ENCODE results near the gene TPP2.

The TPP2 gene

GRCh38 chr13:102593466-102593865 lies 3.3 kb upstream of the TPP2 start:
- no peak for FAIRE-seq
- DNase-seq (ENCODE audit: low spot score): no peak

DNA sequence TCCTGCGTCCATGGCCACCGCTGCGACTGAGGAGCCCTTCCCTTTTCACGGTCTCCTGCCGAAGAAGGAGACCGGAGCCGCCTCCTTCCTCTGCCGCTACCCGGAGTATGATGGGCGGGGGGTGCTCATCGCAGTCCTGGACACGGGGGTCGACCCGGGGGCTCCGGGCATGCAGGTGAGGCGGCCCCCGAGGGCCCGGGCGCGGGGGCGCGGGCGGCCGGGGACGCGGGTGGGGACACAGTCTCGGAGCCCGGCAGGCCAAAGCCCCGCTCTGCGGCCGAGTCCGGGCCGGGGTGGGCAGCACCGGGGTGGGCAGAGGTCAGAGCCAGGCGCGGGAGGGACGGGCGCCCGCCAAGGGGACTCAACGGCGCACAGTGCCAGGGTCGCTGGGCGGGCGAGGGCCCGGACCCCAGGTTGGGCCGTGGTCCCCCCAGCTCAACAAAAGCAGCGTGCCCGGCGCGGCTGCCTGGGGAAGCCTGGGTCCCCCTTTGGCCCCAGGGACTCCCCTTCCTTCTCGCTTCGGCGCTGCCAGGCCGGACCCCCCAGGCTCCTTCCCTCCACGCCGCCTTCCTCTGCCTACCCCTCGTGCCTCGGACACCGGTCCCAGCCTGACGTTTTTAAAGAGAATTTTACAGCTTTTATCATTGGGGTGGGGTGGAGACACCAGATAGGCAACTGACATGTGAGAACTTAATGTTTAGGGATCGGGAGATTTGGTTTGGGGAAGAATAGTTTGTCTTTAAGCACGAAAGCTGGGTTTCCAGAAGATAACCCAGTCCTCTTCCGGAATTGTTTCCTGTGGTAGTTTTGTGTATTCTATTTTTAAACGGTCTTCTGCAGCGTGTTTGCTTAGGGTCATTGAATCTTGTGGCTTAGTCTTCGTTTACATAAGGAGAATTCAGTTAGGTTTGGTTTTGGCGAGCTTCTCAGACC lies 509 bp downstream of the TPP2 start:
- DNase-seq (ENCODE audit: low spot score) (no peak), FAIRE-seq (no peak)

DNA sequence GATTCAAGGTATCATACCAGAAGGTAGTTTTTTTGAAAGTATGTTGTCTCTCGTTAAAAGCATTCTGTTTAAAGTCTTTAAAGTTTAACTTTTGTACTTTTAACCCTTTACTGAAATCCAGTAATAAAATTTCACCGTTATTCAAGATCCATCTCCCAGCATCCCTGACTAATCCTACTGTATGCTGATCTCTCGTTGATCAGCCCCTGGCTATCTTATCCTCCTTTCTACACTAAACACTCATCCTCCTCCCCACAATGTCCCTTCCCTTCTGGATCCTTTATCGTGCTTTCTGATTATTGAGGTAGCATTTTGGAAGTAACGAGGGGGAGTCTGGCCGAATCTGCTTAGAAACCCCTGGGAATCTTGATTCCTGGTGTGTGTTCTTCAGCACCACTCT lies 1.3 kb downstream of the TPP2 start:
- FAIRE-seq: no peak
- no peak for DNase-seq (ENCODE audit: low spot score)

GRCh38 chr13:102599426-102600012 lies 2.7 kb downstream of the TPP2 start:
- no peak for FAIRE-seq
- DNase-seq (ENCODE audit: low spot score): no peak

DNA sequence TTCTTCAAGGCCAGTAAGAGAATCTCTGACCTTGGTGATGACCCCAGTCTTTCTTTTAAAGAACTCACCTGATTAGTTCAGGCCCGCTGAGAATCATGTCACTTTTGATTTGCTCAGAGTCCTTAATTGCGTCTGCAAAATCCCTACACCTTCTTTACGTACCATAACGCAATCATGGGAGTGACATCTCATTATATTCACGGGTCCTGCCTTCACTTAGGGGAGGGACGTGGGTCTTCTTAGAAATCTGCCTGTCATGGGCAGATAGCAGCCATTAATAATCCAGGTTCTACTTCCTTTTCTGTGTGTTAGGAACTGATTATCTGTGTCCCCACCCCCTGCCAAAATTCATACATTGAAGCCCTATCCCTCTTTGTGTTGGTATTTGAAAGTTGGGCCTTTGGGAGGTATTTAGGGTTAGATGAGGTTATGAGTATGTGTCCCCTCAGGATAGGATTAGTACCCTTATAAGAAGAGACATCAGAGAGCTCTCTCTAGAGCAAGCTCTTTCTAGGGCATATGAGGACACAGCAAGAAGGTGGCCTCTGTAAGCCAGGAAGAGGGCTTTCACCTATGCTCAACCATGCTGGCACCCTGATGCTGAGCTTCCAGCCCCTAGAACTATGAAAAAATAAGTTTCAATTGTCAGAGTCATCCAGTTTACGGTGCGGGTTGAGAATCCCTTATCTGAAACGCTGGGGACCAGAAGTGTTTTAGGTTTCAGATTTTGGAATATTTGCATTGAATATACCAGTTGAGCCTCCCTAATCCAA lies 9.9 kb downstream of the TPP2 start:
- no peak for DNase-seq (ENCODE audit: low spot score)
- no peak for FAIRE-seq

- DNase-seq (ENCODE audit: low spot score) (no peak), FAIRE-seq (no peak)
Observed at GRCh38 chr13:102608974-102609373, 12.2 kb downstream of the TPP2 start.

DNA sequence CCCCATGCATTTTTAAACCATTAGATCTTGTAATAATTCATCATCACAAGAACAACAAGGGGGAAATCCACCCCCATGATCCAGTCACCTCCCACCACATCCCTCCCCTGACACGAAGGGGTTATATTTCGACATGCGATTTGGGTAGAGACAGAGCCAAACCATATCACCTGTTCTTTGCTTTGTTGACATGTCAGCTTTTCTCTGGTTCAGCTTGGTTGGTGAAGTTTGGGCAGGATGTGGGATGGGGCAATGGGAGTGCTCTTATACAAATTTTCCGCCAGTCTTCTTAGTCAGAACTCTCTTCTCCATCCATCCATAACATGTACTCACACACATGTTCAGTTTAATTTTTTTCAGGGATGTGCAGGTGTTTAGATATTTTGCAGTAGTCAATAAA lies 12.9 kb downstream of the TPP2 start:
- no peak for FAIRE-seq
- DNase-seq (ENCODE audit: low spot score): no peak

DNA sequence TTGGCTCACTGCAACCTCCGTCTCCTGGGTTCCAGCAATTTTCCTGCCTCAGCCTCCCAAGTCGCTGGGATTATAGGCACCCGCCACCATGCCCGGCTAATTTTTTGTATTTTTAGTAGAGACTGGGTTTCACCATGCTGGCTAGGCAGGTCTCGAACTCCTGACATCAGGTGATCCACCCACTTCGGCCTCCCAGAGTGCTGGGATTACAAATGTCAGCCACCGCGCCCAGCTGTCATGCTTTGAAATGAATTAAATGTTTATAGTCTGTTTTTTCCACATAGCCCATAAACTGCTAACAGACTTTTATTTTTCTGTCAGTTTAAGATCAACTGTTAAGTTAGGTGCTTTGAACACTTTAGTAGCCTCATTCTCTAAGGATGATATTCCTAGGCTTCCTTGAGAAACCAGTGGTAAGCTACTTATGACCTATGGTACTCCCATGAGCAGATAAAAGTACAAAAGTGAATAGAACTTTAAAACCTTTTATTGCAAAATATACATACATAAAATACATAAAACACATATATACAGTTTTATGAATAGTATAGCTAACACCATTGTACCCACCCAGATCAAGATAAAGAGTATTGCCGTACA lies 13.6 kb downstream of the TPP2 start:
- FAIRE-seq: no peak

GRCh38 chr13:102617697-102618350 lies 21.0 kb downstream of the TPP2 start:
- no peak for FAIRE-seq
- DNase-seq (ENCODE audit: low spot score): no peak

More for the DNA sequence above, 13.6 kb downstream of the TPP2 start:
- no peak for DNase-seq (ENCODE audit: low spot score)

DNA sequence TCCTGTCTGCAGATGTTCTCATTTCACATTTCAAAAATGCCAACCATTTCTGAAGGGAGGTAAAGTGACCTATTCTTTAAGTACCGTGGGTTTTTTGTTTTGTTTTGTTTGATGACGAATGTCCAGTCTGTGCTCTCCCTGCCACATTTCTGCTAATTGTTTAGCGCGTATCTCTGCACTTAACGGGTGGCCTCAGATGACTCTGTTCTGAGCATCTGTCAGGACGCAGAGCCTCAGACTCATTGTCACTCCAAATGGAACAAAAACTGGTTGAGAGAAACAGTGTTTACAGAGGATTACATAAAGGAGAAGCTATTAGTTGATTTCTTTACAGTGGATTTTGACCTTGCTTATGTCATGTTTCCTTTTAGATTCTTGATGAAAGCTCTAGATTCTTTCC lies 23.7 kb downstream of the TPP2 start:
- DNase-seq (ENCODE audit: low spot score): no peak
- no peak for FAIRE-seq

DNA sequence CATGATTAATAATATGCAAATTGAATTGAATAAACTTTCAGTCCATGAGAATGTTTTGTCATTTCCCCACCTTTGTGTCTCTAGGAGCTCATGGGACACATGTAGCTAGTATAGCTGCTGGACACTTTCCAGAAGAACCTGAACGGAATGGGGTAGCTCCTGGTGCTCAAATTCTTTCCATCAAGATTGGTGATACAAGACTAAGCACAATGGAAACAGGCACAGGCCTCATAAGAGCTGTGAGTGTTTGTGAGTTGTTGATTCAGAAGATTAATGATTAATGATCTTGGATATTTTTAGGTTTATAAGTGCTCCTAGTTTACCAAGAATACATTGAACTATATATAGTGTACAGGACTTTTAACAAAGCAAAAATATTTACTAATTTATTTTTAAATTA lies 30.1 kb downstream of the TPP2 start:
- FAIRE-seq (no peak), DNase-seq (ENCODE audit: low spot score) (no peak)

DNA sequence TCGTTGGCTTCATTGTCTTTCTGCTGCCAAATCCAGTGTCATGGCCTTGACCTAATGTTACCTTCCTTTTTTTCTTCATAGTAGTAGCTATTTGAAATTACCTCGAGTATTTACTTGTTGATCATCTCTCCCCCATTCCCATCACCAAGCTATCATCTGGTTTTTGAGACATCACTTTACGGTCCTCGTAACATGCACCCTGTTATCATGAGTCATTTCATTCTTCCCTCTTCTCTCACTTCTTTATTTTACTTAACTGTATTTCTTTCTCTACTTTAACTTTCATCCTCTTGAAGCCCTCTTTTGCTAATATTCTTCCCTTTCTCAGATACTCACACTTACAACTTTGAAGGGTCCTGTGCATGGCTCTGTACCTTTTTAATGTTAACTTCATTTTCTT lies 31.8 kb downstream of the TPP2 start:
- no peak for DNase-seq (ENCODE audit: low spot score)
- FAIRE-seq: no peak

DNA sequence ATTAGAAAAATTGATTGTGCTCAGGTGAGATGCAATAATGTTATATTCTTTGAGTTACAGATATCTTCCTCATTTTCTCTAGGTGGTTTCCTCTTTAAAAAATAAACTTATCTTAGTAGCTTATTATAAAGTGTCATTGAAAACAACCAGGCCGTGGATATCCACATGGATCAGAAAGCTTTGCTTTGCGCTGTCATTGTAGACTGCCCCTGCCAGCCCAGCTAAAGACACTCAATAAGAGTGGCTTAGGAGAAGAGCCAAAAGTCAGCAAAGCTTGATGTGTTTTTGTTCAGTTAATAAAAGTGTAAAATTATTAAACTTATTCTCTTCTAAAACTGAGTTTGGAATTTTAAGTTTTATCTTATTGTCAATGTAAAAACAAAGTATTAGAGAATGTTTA lies 34.4 kb downstream of the TPP2 start:
- FAIRE-seq (no peak), DNase-seq (ENCODE audit: low spot score) (no peak)

- FAIRE-seq: no peak
- no peak for DNase-seq (ENCODE audit: low spot score)
Observed at GRCh38 chr13:102638741-102639140, 42.0 kb downstream of the TPP2 start.

DNA sequence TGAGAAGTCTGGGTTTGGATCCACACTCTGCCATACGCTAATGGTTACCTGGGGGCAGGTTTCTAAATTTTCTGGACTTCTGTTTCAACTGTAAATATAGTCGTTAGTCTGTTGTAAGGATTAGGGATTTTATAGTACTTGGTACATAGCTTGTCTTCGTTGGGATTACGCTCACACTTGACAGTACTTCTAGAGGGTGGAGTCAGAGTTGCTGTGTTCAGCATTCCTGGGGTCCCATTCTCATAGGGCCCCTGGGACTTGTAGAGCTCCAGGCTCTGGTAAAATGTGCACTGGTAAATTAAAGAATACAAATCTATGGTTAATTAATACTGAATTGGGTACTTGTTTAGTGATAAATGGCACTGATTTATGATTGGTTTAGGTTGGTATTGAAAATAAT lies 45.2 kb downstream of the TPP2 start:
- DNase-seq (ENCODE audit: low spot score) (no peak), FAIRE-seq (no peak)

GRCh38 chr13:102642475-102642874 lies 45.7 kb downstream of the TPP2 start:
- DNase-seq (ENCODE audit: low spot score) (no peak), FAIRE-seq (no peak)

GRCh38 chr13:102643656-102644055 lies 46.9 kb downstream of the TPP2 start:
- no peak for FAIRE-seq
- no peak for DNase-seq (ENCODE audit: low spot score)

DNA sequence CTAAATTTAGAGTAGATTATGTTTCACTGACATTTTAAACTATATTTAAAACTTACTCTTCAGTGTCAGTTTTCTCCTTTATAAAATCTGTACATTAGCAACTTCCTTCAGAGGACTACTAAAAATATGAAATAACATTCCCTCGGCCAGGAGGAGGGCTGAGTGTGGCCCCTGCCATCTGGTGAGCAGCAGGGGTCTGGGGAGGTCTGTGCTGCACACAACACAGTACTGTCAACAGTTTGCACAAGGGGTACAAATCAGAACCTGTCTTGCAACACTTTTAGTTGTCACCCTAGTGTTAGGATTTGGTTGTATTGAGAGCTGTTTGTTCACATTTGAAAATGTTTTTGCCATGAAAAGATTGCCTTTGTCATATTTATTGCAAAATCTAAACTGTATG lies 48.9 kb downstream of the TPP2 start:
- FAIRE-seq (no peak), DNase-seq (ENCODE audit: low spot score) (no peak)

- DNase-seq (ENCODE audit: low spot score): no peak
- FAIRE-seq: no peak
Observed at GRCh38 chr13:102648046-102648445, 51.3 kb downstream of the TPP2 start.

DNA sequence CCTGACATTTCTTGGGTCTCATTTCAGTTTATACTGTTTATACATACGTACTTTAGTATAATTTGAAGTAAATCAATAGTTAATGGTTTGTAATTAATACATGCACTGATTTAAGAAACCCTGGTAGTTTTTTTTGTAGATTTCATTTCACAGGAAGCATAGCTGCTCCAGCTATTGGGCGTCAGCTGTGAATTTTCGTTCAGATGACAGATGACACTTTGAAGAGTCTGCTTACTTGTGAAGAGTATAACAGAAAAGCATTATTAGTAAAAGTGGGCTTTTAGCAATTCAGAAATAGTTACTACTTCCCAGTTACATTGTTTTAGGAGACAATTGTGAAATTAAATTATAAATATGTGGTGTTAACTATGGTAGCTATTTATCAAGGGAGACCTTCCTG lies 53.7 kb downstream of the TPP2 start:
- FAIRE-seq: no peak
- no peak for DNase-seq (ENCODE audit: low spot score)

DNA sequence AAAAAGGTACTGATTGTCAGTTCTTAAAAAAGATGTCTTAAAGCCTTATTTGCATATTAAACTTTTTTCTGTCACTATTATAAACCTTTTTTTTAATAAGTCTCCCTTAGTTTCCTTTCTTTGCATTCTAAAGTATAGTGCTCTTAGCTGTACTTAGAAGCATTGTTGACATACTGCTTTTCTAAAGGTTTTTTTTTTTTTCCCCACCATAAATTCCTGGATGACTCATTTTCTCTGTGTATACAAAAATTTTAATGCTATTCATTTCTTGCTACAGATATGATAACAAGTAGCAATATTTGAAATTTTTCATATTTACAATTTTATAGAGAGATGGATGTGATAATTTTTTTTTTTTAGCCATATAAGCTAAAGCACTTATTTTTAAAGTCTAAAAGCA lies 54.6 kb downstream of the TPP2 start:
- FAIRE-seq: no peak
- no peak for DNase-seq (ENCODE audit: low spot score)

Data from RCC 7860 (cell line).